Measurements from ENCODE around the gene PGLYRP2.

DNA sequence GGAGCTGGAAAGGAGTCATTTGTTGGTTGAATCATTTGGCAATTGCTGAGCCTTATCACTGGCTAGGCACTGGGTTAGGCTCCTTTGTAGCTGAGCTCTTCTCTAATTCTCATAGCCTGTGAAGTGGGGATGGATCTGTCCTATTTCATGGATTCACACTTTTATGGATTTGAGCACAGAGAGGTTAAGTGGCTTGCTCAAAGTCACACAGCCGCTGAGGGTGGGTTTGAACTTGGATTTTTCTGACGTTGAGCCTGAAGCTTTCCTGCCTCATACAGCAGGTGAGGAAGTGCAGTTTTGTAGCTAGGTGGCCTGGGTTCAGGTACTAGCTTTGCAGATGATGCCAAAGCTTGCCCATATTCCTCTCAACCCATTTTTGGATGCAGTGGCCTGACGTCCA is 48.4 kb upstream of the PGLYRP2 start:
- no peak for TF ChIP-seq CTCF (conservative IDR thresholded peaks at IDR 0.05; ENCODE audit: low read depth, low read length)
- no peak for TF ChIP-seq EZH2phosphoT487 (IDR thresholded peaks at IDR 0.05; ENCODE audit: borderline replicate concordance, low read length)

Measured in PC-3 (cell line).